K562 (cell line): Measurements from ENCODE around the gene MYO16. TPM values are rescaled to one million over a fixed set of nuclear protein-coding genes. Genes with fewer than 3 reads are reported as not detected.

ENCODE experiments used
- BCLAF1 ChIP-seq, 2 experiments: fragments of 450-650 bp in 1 of 2; IDR thresholded peaks; 2 replicates each; pipeline ENCODE4 v1.6.1; 2011 to 2017; ENCODE audit warnings: low read depth in 2 of 2, antibody characterized with exemption in 1 of 2, borderline replicate concordance in 1 of 2, low read length in 1 of 2, mild to moderate bottlenecking in 1 of 2, mixed read lengths in 1 of 2; ENCODE audit not compliant: control insufficient read depth in 1 of 2
- BRF1 ChIP-seq: IDR thresholded peaks from 3 replicates; pipeline ENCODE4 v1.6.1; 2011; ENCODE audit warnings: borderline replicate concordance, mild to moderate bottlenecking; ENCODE audit not compliant: insufficient read length; ENCODE audit errors: extremely low read depth
- CBFA2T3 ChIP-seq: fragments of 450-650 bp; IDR thresholded peaks from 2 replicates; pipeline ENCODE4 v1.6.1; 2017
- ELF4 ChIP-seq: fragments of 450-650 bp; formaldehyde crosslinking; IDR thresholded peaks from 2 replicates; pipeline ENCODE4 v1.4.0; 2022; ENCODE audit warnings: missing genetic modification characterization
- ESRRA ChIP-seq: fragments of 450-650 bp; IDR thresholded peaks from 2 replicates; pipeline ENCODE4 v1.6.1; 2014; ENCODE audit warnings: low read depth, mild to moderate bottlenecking, moderate library complexity, borderline replicate concordance
- FOS ChIP-seq: IDR thresholded peaks from 3 replicates; pipeline ENCODE4 v1.6.1; 2011; ENCODE audit not compliant: insufficient read length; ENCODE audit errors: extremely low read depth
- JUND ChIP-seq, 2 experiments: IDR thresholded peaks; 2 replicates in 1 of 2; 3 replicates in 1 of 2; pipeline ENCODE4 v1.6.1; 2011; ENCODE audit warnings: borderline replicate concordance in 2 of 2, low read depth in 2 of 2, low read length in 2 of 2, improper control_type of control experiment in 1 of 2, missing biosample characterization in 1 of 2, missing genetic modification characterization in 1 of 2, missing genetic modification reagents in 1 of 2
- KDM1A ChIP-seq, 2 experiments: fragments of 450-650 bp; IDR thresholded peaks; 2 replicates each; pipeline ENCODE4 v1.6.1; 2016; ENCODE audit warnings: mild to moderate bottlenecking in 2 of 2
- NCOA1 ChIP-seq: fragments of 450-650 bp; IDR thresholded peaks from 2 replicates; pipeline ENCODE4 v1.6.1; 2016; ENCODE audit warnings: low read depth
- NFXL1 ChIP-seq: fragments of 450-650 bp; formaldehyde crosslinking; IDR thresholded peaks from 2 replicates; pipeline ENCODE4 v1.4.0; 2021; ENCODE audit warnings: mild to moderate bottlenecking
- NUFIP1 ChIP-seq: fragments of 450-650 bp; IDR thresholded peaks from 2 replicates; pipeline ENCODE4 v1.6.1; 2018; ENCODE audit not compliant: partially characterized antibody
- POLR2B ChIP-seq: fragments of 450-650 bp; IDR thresholded peaks from 2 replicates; pipeline ENCODE4 v1.6.1; 2018; ENCODE audit warnings: low read depth; ENCODE audit not compliant: partially characterized antibody
- TAL1 ChIP-seq: fragments of 450-650 bp; IDR thresholded peaks from 2 replicates; pipeline ENCODE4 v1.6.1; 2016; ENCODE audit warnings: mild to moderate bottlenecking
- ZNF197 ChIP-seq: fragments of 200-800 bp; sonication (Bioruptor generic); IDR thresholded peaks from 2 replicates; pipeline ENCODE4 v1.6.1; 2016; ENCODE audit warnings: low read depth, missing genetic modification characterization, missing compliant biosample characterization
- ZNF318 ChIP-seq, 2 experiments: fragments of 450-650 bp; IDR thresholded peaks; 2 replicates each; pipeline ENCODE4 v1.6.1; 2016; ENCODE audit warnings: mild to moderate bottlenecking in 2 of 2, borderline replicate concordance in 1 of 2, low read depth in 1 of 2, moderate library complexity in 1 of 2
- polyA plus RNA-seq, 8 experiments: library from polyadenylated mRNA; depleted of rRNA in 4 of 8; stranded (reverse) in 5 of 8; unstranded in 3 of 8; fragments of >200 nt; fragmentation: Nextera tagmentation in 2 of 8; fragmentation: Illumina TruSeq in 1 of 8; extraction: Ambion mirVana in 2 of 8; extraction: Trizol in 1 of 8; gene quantifications; 2 replicates each; pipeline versions ENCODE4 v1.2.1 to v1.2.3, GENCODE V29; 2011 to 2014; ENCODE audit warnings: inconsistent platforms in 1 of 8, missing spikeins in 1 of 8
- total RNA-seq, 7 experiments: library from RNA; depleted of rRNA in 6 of 7; stranded (reverse); fragments of >200 nt in 6 of 7; fragmentation: Illumina TruSeq in 2 of 7; extraction: Trizol in 2 of 7; gene quantifications; 2 replicates each; pipeline versions ENCODE4 v1.2.1 to v1.2.3, GENCODE V29; 2011 to 2021; ENCODE audit warnings: low replicate concordance in 1 of 7

Gene MYO16
- total and polyA plus RNA-seq, 9 of the 15 experiments (the other 6 are each of a cell fraction or from before 2014, with no cell fraction given), result 4.3 to 45.7 (median 12.1) TPM

- TF ChIP-seq NCOA1 (no peak), KDM1A (IDR thresholded peaks at IDR 0.05) (0 out of 4 replicates have a peak, but pooled peaks of 1 of the 2 experiments have one; percentile 12), ESRRA (peak; percentile 25; the same call in 1 of the 2 replicates), BCLAF1 (IDR thresholded peaks at IDR 0.05; ENCODE audit: borderline replicate concordance in 1 of 2, control insufficient read depth in 1 of 2, low read depth in 2 of 2, low read length in 1 of 2) (no peak), TAL1 (no peak), POLR2B (no peak), CBFA2T3 (no peak), BRF1 (no peak), NUFIP1 (no peak), NFXL1 (CRISPR knock-in tag) (no peak), ELF4 (CRISPR knock-in tag) (no peak), FOS (peak; percentile 12), JUND (IDR thresholded peaks at IDR 0.05; ENCODE audit: borderline replicate concordance, low read depth, low read length) (peak; percentile 87), JUND (tag; IDR thresholded peaks at IDR 0.05; ENCODE audit: borderline replicate concordance, low read depth, low read length) (peak; percentile 89; the same call in 2 of the 3 replicates), ZNF318 (IDR thresholded peaks at IDR 0.05; ENCODE audit: borderline replicate concordance in 1 of 2, low read depth in 1 of 2) (0 out of 4 replicates have a peak, but pooled peaks of 1 of the 2 experiments have one; percentile 30), ZNF197 (no peak; the same call in 1 of the 2 replicates)
Measured at GRCh38 chr13:108915634-108916512, 286.5 kb downstream of the MYO16 start (continued).
